ENCODE results near the gene SYPL1. TPM values are rescaled to one million over a fixed set of nuclear protein-coding genes. Genes with fewer than 3 reads are reported as not detected.

SYPL1 gene
- total RNA-seq, 1 experiment from 2014 or later = 78.0 TPM

- Histone ChIP-seq H4K20me1 (ENCODE audit: insufficient read depth) (no peaks in the 10 kb centered on the region), H3K4me2 (ENCODE audit: low read length) (no peak overlapping the region), H3K27me3 (ENCODE audit: insufficient read depth, low read length) (peaks cover 4% of the 10 kb centered on the region; the same call in 1 of the 2 replicates), H3K79me2 (ENCODE audit: insufficient read depth, low read length) (no peaks in the 10 kb centered on the region), H3K27ac (ENCODE audit: low read depth, low read length) (no peak overlapping the region), H2AFZ (ENCODE audit: low read depth, low read length, poor library complexity, severe bottlenecking) (no peak overlapping the region), H3K4me3 (replicated peaks in 1 of 2; ENCODE audit: low read depth in 1 of 2, low read length in 2 of 2) (no peak overlapping the region), H3K4me1 (ENCODE audit: control insufficient read depth in 1 of 2, insufficient read depth in 2 of 2, low read length in 2 of 2) (no peaks in the 10 kb centered on the region), H3K9me2 (ENCODE audit: insufficient read depth) (no peaks in the 10 kb centered on the region), H3K9me3 (ENCODE audit: control insufficient read depth in 1 of 2, insufficient read depth in 1 of 2, low read depth in 1 of 2, low read length in 2 of 2) (no peaks in the 10 kb centered on the region), H3K36me3 (ENCODE audit: control insufficient read depth in 1 of 2, insufficient read depth in 2 of 2, low read length in 2 of 2) (no peaks in the 10 kb centered on the region), H3K9ac (ENCODE audit: low read length) (no peak overlapping the region)
- POLR2A ChIA-PET = no interaction called here
- ATAC-seq (no peak), DNase-seq (ENCODE audit: low read depth, low spot score) (no peak)
- BruUV-seq (replicated peaks) = no TSS peak
- intact Hi-C loops (cut with micrococcal nuclease) = no loop called here
- RAD21 ChIA-PET (ENCODE audit: low non-redundant PET in 1 of 2, low total read pairs in 2 of 2, uncharacterized antibody in 2 of 2, unreplicated experiment in 2 of 2) = no interaction called here
- TF ChIP-seq, protein P1, sequence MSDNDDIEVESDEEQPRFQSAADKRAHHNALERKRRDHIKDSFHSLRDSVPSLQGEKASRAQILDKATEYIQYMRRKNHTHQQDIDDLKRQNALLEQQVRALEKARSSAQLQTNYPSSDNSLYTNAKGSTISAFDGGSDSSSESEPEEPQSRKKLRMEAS (IDR thresholded peaks at IDR 0.05) = no peak
- TF ChIP-seq ZFX (IDR thresholded peaks at IDR 0.05) = no peak
- TF ChIP-seq SIN3A (IDR thresholded peaks at IDR 0.05; ENCODE audit: low read depth) = no peak
- no peak for TF ChIP-seq YY1 (IDR thresholded peaks at IDR 0.05; ENCODE audit: extremely low read depth, insufficient replicate concordance, low read depth, low read length)
- TF ChIP-seq JUND (IDR thresholded peaks at IDR 0.05) = no peak
- TF ChIP-seq SRF (IDR thresholded peaks at IDR 0.05; ENCODE audit: low read depth) = no peak
- TF ChIP-seq CEBPB (IDR thresholded peaks at IDR 0.05; ENCODE audit: low read depth) = no peak
- TF ChIP-seq EZH2 (IDR thresholded peaks at IDR 0.05) = no peak
- no peak for TF ChIP-seq EZH2phosphoT487 (IDR thresholded peaks at IDR 0.05; ENCODE audit: borderline replicate concordance)
- TF ChIP-seq, protein P2, sequence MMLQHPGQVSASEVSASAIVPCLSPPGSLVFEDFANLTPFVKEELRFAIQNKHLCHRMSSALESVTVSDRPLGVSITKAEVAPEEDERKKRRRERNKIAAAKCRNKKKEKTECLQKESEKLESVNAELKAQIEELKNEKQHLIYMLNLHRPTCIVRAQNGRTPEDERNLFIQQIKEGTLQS (IDR thresholded peaks at IDR 0.05) = no peak
- TF ChIP-seq RAD21 (IDR thresholded peaks at IDR 0.05; ENCODE audit: low read depth) = no peak
- no peak for TF ChIP-seq POLR2A (IDR thresholded peaks at IDR 0.05; ENCODE audit: borderline replicate concordance, extremely low read depth, insufficient read depth, insufficient read length)
- CTCF ChIA-PET = no interaction called here
Observed at GRCh38 chr7:106142136-106142535, 30.0 kb upstream of the SYPL1 start.

All from HCT116 (cell line).